DOHH2 (cell line): ENCODE data around the gene TMTC2.

Experiments used
- H3F3A ChIP-seq: fragments of 200-600 bp; sonication (generic), shearing (Covaris generic); 2 replicates; pipeline ENCODE4 v1.6.0; 2016; ENCODE audit warnings: antibody characterized with exemption, mild to moderate bottlenecking; ENCODE audit not compliant: control insufficient read depth, insufficient read depth
- H3K27ac ChIP-seq: fragments of 200-600 bp; sonication (generic); 2 replicates; pipeline ENCODE4 v1.5.1; 2014; ENCODE audit warnings: low read depth, mild to moderate bottlenecking, low read length, moderate library complexity
- H3K27me3 ChIP-seq: fragments of 200-600 bp; sonication (generic); 2 replicates; pipeline ENCODE4 v1.6.1; 2014; ENCODE audit warnings: mild to moderate bottlenecking, low read length, mixed read lengths; ENCODE audit not compliant: control insufficient read depth
- H3K36me3 ChIP-seq: fragments of 200-600 bp; sonication (generic); 2 replicates; pipeline ENCODE4 v1.6.1; 2014; ENCODE audit warnings: mild to moderate bottlenecking, low read length, moderate library complexity, mixed read lengths; ENCODE audit not compliant: control insufficient read depth
- H3K4me1 ChIP-seq: fragments of 200-600 bp; sonication (generic); 2 replicates; pipeline ENCODE4 v1.6.1; 2014; ENCODE audit warnings: mild to moderate bottlenecking, low read length, mixed read lengths; ENCODE audit not compliant: control insufficient read depth
- H3K4me2 ChIP-seq: fragments of 200-600 bp; sonication (generic); 2 replicates; pipeline ENCODE4 v1.6.0; 2014; ENCODE audit warnings: mild to moderate bottlenecking, low read length, moderate library complexity
- H3K4me3 ChIP-seq: fragments of 200-600 bp; sonication (generic); 2 replicates; pipeline ENCODE4 v1.5.1; 2014; ENCODE audit warnings: mild to moderate bottlenecking, low read length, mixed read lengths
- H3K79me2 ChIP-seq: fragments of 200-600 bp; sonication (generic); 2 replicates; pipeline ENCODE4 v1.6.1; 2014; ENCODE audit warnings: mild to moderate bottlenecking, low read length, mixed read lengths; ENCODE audit not compliant: control insufficient read depth
- H3K9me2 ChIP-seq: fragments of 200-600 bp; sonication (generic); replicated peaks from 2 replicates; pipeline ENCODE4 v1.6.1; 2014; ENCODE audit warnings: mild to moderate bottlenecking, low read length, mixed read lengths; ENCODE audit not compliant: control insufficient read depth
- H3K9me3 ChIP-seq: fragments of 200-600 bp; sonication (generic); 2 replicates; pipeline ENCODE4 v1.6.1; 2014; ENCODE audit warnings: antibody characterized with exemption, low read length, mixed read lengths; ENCODE audit not compliant: control insufficient read depth, insufficient read depth
- H4K20me1 ChIP-seq: fragments of 200-600 bp; sonication (generic); 2 replicates; pipeline ENCODE4 v1.6.0; 2014; ENCODE audit warnings: low read depth, mild to moderate bottlenecking, antibody characterized with exemption, low read length, moderate library complexity; ENCODE audit not compliant: control insufficient read depth, insufficient read depth
- CTCF ChIP-seq: fragments of 200-600 bp; sonication (generic); IDR thresholded peaks from one replicate; pipeline ENCODE4 v1.5.1; 2014; ENCODE audit warnings: antibody characterized with exemption, mild to moderate bottlenecking, low read depth, low read length; ENCODE audit not compliant: poor library complexity, severe bottlenecking
- EZH2phosphoT487 ChIP-seq: fragments of 200-600 bp; sonication (generic); IDR thresholded peaks from 2 replicates; pipeline ENCODE4 v1.6.1; 2017; ENCODE audit warnings: borderline replicate concordance, mild to moderate bottlenecking, antibody characterized with exemption, low read length, moderate library complexity, mixed read lengths

Gene TMTC2

GRCh38 chr12:82931349-82932116 is 244.8 kb downstream of the TMTC2 start:
- Histone ChIP-seq H3K27me3 (no peaks in the 10 kb centered on the region), H3K79me2 (no peaks in the 10 kb centered on the region), H3K4me3 (no peak overlapping the region), H3K27ac (no peak overlapping the region), H4K20me1 (no peaks in the 10 kb centered on the region), H3K9me2 (no peaks in the 10 kb centered on the region), H3F3A (no peaks in the 10 kb centered on the region), H3K9me3 (no peaks in the 10 kb centered on the region), H3K4me2 (no peak overlapping the region), H3K4me1 (no peaks in the 10 kb centered on the region), H3K36me3 (no peaks in the 10 kb centered on the region)
- TF ChIP-seq EZH2phosphoT487 (no peak), CTCF (no peak)

- Histone ChIP-seq H3K9me2 (no peaks in the 10 kb centered on the region; the same call in 1 of the 2 replicates), H3K27me3 (no peaks in the 10 kb centered on the region), H3K4me3 (no peak overlapping the region), H3F3A (no peaks in the 10 kb centered on the region), H3K4me2 (no peak overlapping the region), H3K36me3 (no peaks in the 10 kb centered on the region), H4K20me1 (no peaks in the 10 kb centered on the region), H3K4me1 (no peaks in the 10 kb centered on the region), H3K9me3 (no peaks in the 10 kb centered on the region), H3K79me2 (no peaks in the 10 kb centered on the region), H3K27ac (no peak overlapping the region)
- no peak for TF ChIP-seq CTCF
- TF ChIP-seq EZH2phosphoT487 = no peak
These were observed 250.4 kb downstream of the TMTC2 start for GRCh38 chr12:82937151-82937550.

GRCh38 chr12:82942521-82942920 is 255.8 kb downstream of the TMTC2 start:
- TF ChIP-seq EZH2phosphoT487 (no peak), CTCF (no peak)
- Histone ChIP-seq H3F3A (no peaks in the 10 kb centered on the region), H3K27ac (no peak overlapping the region), H4K20me1 (no peaks in the 10 kb centered on the region), H3K9me2 (no peaks in the 10 kb centered on the region), H3K4me3 (no peak overlapping the region), H3K36me3 (no peaks in the 10 kb centered on the region), H3K4me1 (no peaks in the 10 kb centered on the region), H3K4me2 (no peak overlapping the region), H3K27me3 (no peaks in the 10 kb centered on the region), H3K79me2 (no peaks in the 10 kb centered on the region), H3K9me3 (no peaks in the 10 kb centered on the region)
